ENCODE data around the gene OTUB1.
"Not testable (repeated sequence)": the region's sequence is repeated elsewhere in the genome, so short reads cannot be mapped to it uniquely, and the experiment has no call there.

The OTUB1 gene

DNA sequence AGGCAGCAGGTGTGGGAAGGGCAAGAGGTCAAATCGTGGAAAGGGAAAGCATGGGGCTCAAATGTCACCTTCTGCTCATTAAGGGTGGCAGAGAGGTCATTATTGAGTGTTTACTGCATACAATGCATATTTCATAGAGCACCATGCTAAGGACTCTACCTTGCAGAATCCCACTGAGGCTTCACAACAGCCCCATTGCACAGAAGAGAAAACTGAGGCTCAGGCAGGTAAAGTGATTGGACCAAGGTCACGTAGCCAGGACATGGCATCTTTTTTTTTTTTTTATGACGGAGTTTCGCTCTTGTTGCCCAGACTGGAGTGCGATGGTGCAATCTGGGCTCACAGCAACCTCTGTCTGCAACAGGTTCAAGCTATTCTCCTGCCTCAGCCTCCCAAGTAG lies 57.3 kb downstream of the OTUB1 start:
- no peak for DNase-seq (ENCODE audit: low spot score)

DNA sequence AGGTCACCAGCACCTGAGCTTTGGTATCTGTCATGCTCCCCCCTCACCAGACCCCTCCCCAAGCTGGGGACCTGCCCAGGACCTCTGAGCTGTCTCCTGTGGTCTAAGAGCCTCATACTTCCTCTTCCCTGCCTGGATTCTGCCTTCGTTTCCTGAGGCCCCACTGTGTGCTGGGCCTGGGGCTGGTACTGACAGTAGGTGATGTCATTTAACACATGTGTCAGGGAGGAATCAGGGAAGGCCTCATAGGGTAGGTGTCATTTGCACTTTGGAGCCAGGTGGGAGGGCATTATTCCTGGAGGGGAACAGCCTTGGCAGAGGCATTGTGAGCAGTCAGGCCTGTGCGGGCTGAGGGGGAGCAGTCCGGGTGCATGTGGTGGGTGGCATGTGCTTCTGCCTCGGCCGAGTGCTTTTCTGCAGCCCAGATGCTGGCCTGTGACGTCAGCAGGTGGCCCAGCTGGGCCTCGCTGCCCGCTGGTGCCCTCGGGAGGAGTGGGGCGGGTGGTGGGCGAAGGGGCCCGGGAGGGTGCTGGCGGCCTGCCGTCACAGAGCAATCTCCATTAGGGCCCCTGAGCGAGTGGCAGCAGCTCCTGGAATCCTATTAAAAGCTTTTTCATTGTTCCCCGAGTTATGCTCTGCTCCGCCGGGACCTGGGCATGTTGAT lies 58.6 kb downstream of the OTUB1 start:
- DNase-seq (ENCODE audit: low spot score), result no peak

DNA sequence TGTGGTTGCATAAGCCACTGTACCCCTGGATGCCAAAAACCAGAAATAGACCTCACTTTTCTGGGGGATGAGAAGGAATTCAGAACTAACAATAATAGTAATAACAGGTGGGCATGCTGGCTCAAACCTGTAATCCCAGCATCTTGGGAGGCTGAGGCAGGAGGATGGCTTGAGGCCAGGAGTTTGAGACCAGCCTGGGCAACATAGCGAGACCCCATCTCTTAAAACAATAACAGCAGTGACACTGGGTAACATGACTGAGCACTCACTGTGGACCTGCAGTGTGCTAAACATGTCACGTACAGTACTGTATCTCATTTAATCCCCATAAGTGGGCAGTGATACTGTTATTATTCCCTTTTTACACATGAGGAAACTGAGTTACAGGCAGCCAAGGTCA lies 59.5 kb downstream of the OTUB1 start:
- no peak for DNase-seq (ENCODE audit: low spot score)

DNA sequence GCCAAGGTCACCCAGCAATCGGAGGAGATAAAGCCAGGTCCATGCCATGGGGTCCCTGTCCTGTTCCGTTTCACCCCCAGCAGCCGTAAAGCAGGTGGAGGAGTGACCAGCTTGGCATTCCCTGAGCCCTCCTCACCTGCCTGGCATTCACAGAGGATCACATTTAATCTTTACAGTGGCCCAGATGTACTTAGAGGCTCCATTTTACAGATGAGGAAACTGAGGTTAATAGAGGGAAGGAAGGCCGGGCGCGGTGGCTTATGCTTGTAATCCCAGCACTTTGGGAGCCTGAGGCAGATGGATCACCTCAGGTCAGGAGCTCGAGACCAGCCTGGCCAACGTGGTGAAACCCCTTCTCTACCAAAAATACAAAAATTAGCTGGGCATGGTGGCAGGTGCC lies 61.1 kb downstream of the OTUB1 start:
- not testable (repeated sequence) for DNase-seq (ENCODE audit: low spot score)
